T-helper 2 cell treated with Interferon-gamma antibody and Interleukin-4, amounts not matched to agents 5 μg/mL and 100 μg/mL, for 36 hours (primary cell): ENCODE measurements around the gene C9orf50.
A peak's percentile ranks its signal among the peaks of the same experiment; 100 is the strongest.

ENCODE experiments used
- DNase-seq: peaks from one replicate; pipeline ENCODE4 v3.0.0; 2021; ENCODE audit warnings: low spot score
- H3K27ac Mint-ChIP-seq: one replicate; pipeline ENCODE4 v1.8.0; 2021; ENCODE audit warnings: mild to moderate bottlenecking, mixed read lengths
- H3K27me3 Mint-ChIP-seq: one replicate; pipeline ENCODE4 v1.8.0; 2021; ENCODE audit warnings: low read depth, mixed read lengths
- H3K36me3 Mint-ChIP-seq: one replicate; pipeline ENCODE4 v1.8.0; 2021; ENCODE audit warnings: low read depth, mixed read lengths
- H3K4me1 Mint-ChIP-seq: one replicate; pipeline ENCODE4 v1.8.0; 2021; ENCODE audit warnings: low read depth, mixed read lengths
- H3K4me3 Mint-ChIP-seq: one replicate; pipeline ENCODE4 v1.8.0; 2022; ENCODE audit warnings: mild to moderate bottlenecking, moderate library complexity, mixed read lengths
- H3K9me3 Mint-ChIP-seq: one replicate; pipeline ENCODE4 v1.8.0; 2021; ENCODE audit warnings: mixed read lengths

C9orf50 gene

GRCh38 chr9:129590466-129590865 is 30.4 kb downstream of the C9orf50 start:
- H3K27me3 Mint-ChIP-seq = peaks cover 14% of the 10 kb centered on the region
- DNase-seq = no peak
- H3K9me3 Mint-ChIP-seq = no peaks in the 10 kb centered on the region
- H3K4me1 Mint-ChIP-seq = peaks cover 18% of the 10 kb centered on the region
- H3K4me3 Mint-ChIP-seq = no peak overlapping the region
- H3K27ac Mint-ChIP-seq = no peak overlapping the region
- H3K36me3 Mint-ChIP-seq = peaks cover 2% of the 10 kb centered on the region

DNA sequence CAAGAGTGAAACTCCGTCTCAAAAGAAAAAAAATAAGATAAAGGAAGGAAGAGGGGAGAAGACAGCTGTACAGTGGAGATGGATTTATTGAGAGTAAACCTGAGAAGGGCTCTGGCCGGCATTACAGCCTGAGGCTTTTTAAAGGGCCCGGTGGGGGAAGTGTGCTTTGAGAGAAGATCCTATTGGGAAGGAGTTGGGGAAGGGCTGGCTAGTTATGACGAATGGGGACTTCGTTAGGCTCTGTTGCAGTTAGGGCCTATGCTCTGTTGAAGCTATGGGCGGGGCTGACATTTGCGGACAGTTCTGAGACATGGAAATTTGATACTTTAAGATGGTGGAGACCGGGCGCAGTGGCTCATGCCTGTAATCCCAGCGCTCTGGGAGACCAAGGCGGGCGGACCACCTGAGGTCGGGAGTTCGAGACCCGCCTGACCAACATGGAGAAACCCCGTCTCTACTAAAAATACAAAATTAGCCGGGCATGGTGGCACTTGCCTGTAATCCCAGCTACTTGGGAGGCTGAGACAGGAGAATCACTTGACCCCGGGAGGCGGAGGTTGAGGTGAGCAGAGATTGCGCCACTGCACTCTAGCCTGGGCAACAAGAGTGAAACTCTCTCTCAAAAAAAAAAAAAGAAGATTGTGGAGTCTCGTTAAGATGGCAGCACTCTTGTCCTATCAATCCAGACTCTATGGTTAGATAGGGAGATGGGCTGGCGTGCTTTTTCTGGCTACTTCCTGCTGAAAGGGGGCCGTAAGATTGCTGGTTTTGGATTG is 33.2 kb downstream of the C9orf50 start:
- Mint-ChIP-seq H3K4me3 (no peak overlapping the region), H3K4me1 (peaks cover 39% of the 10 kb centered on the region), H3K27ac (no peak overlapping the region), H3K9me3 (peaks cover 7% of the 10 kb centered on the region), H3K27me3 (peaks cover 8% of the 10 kb centered on the region), H3K36me3 (peaks cover 7% of the 10 kb centered on the region)
- DNase-seq = no peak

GRCh38 chr9:129586685-129587084 is 34.2 kb downstream of the C9orf50 start:
- Mint-ChIP-seq H3K36me3 (peaks cover 12% of the 10 kb centered on the region), H3K27me3 (peaks cover 8% of the 10 kb centered on the region), H3K27ac (peak overlapping the region; percentile 89), H3K4me3 (peak overlapping the region; percentile 25), H3K9me3 (peaks cover 7% of the 10 kb centered on the region), H3K4me1 (peaks cover 49% of the 10 kb centered on the region)
- DNase-seq = no peak

- peak overlapping the region; percentile 89 for H3K27ac Mint-ChIP-seq
These were observed 34.7 kb downstream of the C9orf50 start for GRCh38 chr9:129586245-129586644.

DNA sequence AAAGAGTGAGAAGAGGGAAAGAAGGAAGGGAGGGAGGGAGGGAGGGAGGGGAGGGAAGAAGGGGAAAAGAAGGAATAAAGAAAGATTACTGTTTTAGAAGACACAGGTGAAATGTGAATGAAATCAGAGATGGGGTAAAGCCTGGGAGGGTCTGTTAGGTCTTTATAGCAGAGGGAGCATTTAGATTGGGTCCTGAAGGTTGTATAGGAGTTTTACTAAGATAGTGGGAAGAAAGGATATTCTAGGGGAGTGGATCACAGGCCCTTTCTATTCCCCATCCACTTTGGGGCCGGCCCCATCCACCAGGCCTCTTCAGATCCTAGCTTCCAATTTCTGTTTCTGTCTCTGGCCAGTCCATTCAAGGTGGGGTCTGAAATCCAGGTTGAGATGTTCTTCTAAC is 35.5 kb downstream of the C9orf50 start:
- peaks cover 5% of the 10 kb centered on the region for H3K27me3 Mint-ChIP-seq
- H3K4me3 Mint-ChIP-seq = no peak overlapping the region
- no peak for DNase-seq
- peaks cover 59% of the 10 kb centered on the region for H3K4me1 Mint-ChIP-seq
- H3K36me3 Mint-ChIP-seq = peaks cover 12% of the 10 kb centered on the region
- no peak overlapping the region for H3K27ac Mint-ChIP-seq
- H3K9me3 Mint-ChIP-seq = peaks cover 7% of the 10 kb centered on the region

More at GRCh38 chr9:129586245-129586644, 34.7 kb downstream of the C9orf50 start:
- Mint-ChIP-seq H3K27me3 (peaks cover 8% of the 10 kb centered on the region), H3K4me1 (peaks cover 50% of the 10 kb centered on the region), H3K4me3 (peak overlapping the region; percentile 13), H3K9me3 (peaks cover 7% of the 10 kb centered on the region), H3K36me3 (peaks cover 12% of the 10 kb centered on the region)
- DNase-seq = no peak

DNA sequence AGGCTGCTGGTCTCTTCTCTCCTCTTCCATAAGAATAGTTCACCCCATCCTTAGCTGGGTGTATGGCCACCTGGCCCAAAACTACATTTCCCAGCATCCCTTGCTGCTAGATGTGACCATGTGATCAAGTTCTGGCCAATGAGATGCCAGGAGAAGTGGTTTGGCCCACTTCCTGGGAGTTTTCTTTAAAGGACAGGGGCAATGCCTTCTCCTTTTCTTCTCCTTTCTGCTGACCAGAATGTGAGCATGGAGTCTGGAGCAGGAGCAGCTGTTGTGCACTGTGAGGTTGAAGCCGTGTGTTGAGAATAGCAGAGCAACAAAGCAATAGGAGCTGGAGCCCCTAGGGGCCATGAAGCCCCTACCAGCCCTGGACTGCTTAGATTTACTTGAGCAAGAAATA is 36.8 kb downstream of the C9orf50 start:
- Mint-ChIP-seq H3K4me3 (peak overlapping the region; percentile 40), H3K9me3 (peaks cover 7% of the 10 kb centered on the region), H3K27me3 (no peaks in the 10 kb centered on the region), H3K36me3 (peaks cover 12% of the 10 kb centered on the region), H3K4me1 (peaks cover 71% of the 10 kb centered on the region), H3K27ac (peak overlapping the region; percentile 90)
- DNase-seq = peak; percentile 63

GRCh38 chr9:129583308-129584038 is 37.4 kb downstream of the C9orf50 start:
- peaks cover 7% of the 10 kb centered on the region for H3K9me3 Mint-ChIP-seq
- peak overlapping the region; percentile 47 for H3K4me3 Mint-ChIP-seq
- H3K4me1 Mint-ChIP-seq = peaks cover 74% of the 10 kb centered on the region
- DNase-seq = no peak
- H3K27me3 Mint-ChIP-seq = no peaks in the 10 kb centered on the region
- peak overlapping the region; percentile 76 for H3K27ac Mint-ChIP-seq
- H3K36me3 Mint-ChIP-seq = peaks cover 12% of the 10 kb centered on the region

DNA sequence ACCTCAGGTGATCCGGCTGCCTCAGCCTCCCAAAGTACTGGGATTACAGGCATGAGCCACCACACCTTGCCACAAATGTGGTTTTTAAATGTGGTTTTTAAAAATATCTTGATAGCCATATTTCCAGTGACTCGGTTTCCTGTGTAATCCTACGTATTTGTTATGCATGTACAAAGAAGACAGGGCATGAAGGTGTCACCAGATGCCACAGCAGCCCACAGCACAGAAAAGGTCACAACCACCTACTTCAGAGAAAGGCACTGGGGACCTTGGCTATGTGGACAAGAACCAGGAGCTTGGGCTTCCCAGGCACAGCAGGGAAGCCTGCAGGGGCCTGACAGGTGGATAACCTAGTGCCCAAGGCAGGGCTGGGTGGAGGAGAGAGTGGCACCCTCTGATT is 38.0 kb downstream of the C9orf50 start:
- DNase-seq = peak; percentile 52
- Mint-ChIP-seq H3K27me3 (no peaks in the 10 kb centered on the region), H3K4me3 (peak overlapping the region; percentile 57), H3K36me3 (peaks cover 12% of the 10 kb centered on the region), H3K9me3 (peaks cover 7% of the 10 kb centered on the region), H3K27ac (peak overlapping the region; percentile 76), H3K4me1 (peaks cover 76% of the 10 kb centered on the region)

GRCh38 chr9:129581505-129582189 is 39.3 kb downstream of the C9orf50 start:
- H3K4me1 Mint-ChIP-seq = peaks cover 71% of the 10 kb centered on the region
- peak overlapping the region; percentile 57 for H3K4me3 Mint-ChIP-seq
- DNase-seq = no peak
- H3K27ac Mint-ChIP-seq = peak overlapping the region; percentile 70
- no peaks in the 10 kb centered on the region for H3K27me3 Mint-ChIP-seq
- H3K9me3 Mint-ChIP-seq = peaks cover 7% of the 10 kb centered on the region
- H3K36me3 Mint-ChIP-seq = peaks cover 12% of the 10 kb centered on the region

DNA sequence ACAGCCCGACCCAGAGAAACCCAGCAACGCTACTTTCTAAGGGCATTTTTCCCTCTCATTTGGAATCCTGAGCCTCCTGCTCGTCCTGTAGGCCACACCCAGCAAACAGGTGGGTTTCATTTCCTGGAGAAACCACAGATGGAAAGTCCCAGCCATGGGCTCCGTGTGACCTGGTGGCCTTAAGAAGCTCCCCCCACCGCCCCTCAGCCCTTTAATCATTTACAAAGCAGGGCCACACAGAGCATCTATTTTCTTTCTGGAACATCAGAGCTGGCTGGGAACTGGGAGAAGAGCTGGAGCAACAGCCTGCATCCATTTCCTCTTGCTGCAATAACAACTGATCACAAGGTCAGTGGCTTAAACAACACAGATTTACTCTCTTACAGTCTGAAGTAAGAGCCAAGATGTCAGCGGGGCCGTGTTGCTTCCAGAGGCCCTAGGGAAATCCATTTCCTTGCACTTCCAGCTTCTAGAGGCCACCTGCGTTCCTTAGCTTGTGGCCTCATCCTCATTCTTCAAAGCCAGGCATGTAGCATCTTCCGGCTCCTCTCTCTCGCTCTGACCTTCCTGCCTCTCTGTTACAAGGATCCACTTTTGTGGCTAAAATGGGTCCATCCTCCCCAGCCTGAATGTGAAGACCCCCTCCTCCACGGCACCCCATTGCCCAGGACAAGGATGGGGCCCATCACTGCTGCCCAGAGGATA is 40.5 kb downstream of the C9orf50 start:
- H3K9me3 Mint-ChIP-seq = peaks cover 7% of the 10 kb centered on the region
- DNase-seq = peak; percentile 57
- peak overlapping the region; percentile 69 for H3K27ac Mint-ChIP-seq
- H3K4me1 Mint-ChIP-seq = peaks cover 67% of the 10 kb centered on the region
- H3K36me3 Mint-ChIP-seq = peaks cover 10% of the 10 kb centered on the region
- peak overlapping the region; percentile 75 for H3K4me3 Mint-ChIP-seq
- no peaks in the 10 kb centered on the region for H3K27me3 Mint-ChIP-seq

DNA sequence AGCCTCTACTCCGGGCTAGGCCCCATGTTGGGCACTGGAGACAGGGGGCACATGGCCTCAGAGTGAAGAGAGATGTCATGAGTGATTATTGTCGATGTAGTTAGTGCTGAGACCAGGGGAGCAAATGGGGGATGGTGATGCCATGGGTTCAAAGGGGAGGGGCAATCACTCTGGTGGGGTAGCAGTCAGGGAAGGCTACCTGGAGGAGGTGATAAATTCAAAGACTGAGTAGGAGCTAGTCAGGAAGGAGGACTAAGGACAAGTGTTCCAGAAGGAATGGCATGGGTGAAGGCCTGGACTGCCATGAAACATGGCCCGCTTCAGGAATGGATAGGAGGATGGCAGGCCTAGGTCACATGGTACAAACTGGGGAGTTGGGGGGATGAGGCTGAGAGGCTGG is 41.6 kb downstream of the C9orf50 start:
- no peaks in the 10 kb centered on the region for H3K27me3 Mint-ChIP-seq
- H3K4me3 Mint-ChIP-seq = peak overlapping the region; percentile 22
- peaks cover 3% of the 10 kb centered on the region for H3K9me3 Mint-ChIP-seq
- H3K27ac Mint-ChIP-seq = peak overlapping the region; percentile 66
- H3K4me1 Mint-ChIP-seq = peaks cover 60% of the 10 kb centered on the region
- DNase-seq = no peak
- peaks cover 6% of the 10 kb centered on the region for H3K36me3 Mint-ChIP-seq

DNA sequence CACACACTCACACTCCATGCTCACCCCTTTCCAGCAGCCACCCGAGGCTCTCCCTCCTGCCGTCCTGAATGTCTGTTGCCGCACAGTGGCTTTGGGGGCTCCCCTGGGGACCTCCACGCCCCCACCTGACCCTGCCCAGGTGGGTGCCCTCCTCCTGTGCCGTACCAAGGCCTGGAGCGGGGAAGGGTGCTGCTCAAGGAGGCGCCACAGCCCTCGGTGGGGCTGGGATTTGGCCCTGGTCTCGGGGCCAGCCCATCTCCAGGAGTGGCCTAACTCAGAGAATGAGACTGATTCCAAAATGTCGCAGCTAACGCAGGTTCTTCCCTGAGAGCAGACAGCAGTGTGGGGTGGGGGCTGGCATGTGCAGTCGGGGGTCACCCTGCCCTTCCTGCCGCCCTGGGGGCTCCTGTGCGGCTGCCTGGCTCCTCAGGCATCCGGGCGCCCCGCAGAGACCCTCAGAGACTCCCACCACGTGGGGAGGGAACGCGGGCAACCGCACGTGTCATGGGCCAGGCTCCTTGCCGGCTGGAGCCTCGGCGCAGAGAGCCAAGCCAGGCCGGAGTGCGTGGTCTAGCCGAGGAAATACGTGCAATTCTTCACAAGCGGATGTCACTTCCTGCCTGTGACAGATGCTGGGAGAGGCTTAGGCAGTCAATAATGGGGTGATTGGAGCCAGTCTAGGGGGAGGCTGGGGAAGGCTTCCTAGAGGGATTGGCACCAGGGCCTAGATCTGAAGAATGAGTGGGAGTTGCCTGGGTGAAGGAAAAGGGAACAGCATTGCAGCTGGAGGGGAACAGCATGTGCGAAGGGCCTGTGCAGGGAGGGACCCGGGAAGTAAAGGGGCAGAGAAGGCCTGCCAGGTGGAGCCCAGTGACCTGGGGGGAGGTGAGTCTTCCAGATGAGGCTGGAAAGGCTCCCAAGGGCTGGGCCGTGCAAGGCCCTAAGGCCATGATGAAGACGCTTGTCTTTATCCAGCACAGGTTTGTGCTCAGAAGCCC is 44.1 kb downstream of the C9orf50 start:
- peaks cover 7% of the 10 kb centered on the region for H3K9me3 Mint-ChIP-seq
- H3K36me3 Mint-ChIP-seq = peaks cover 2% of the 10 kb centered on the region
- peaks cover 36% of the 10 kb centered on the region for H3K4me1 Mint-ChIP-seq
- DNase-seq = no peak
- no peaks in the 10 kb centered on the region for H3K27me3 Mint-ChIP-seq
- H3K27ac Mint-ChIP-seq = peak overlapping the region; percentile 81
- peak overlapping the region; percentile 2 for H3K4me3 Mint-ChIP-seq
